Ecto neural progenitor cell (in vitro differentiated cells): ENCODE data around the gene CAMSAP1.

Experiments used
- DNase-seq: peaks from one replicate; pipeline ENCODE4 v3.0.0-alpha.2; 2018; ENCODE audit warnings: low spot score

The CAMSAP1 gene

GRCh38 chr9:135791431-135792267, 115.7 kb downstream of the CAMSAP1 start:
- no peak for DNase-seq

- no peak for DNase-seq
Observed at GRCh38 chr9:135790850-135791249, 116.5 kb downstream of the CAMSAP1 start.

- no peak for DNase-seq
Observed at GRCh38 chr9:135790356-135790755, 117.0 kb downstream of the CAMSAP1 start.

- no peak for DNase-seq
Observed at GRCh38 chr9:135789838-135790291, 117.5 kb downstream of the CAMSAP1 start.

GRCh38 chr9:135788576-135789300, 118.6 kb downstream of the CAMSAP1 start:
- DNase-seq: no peak

GRCh38 chr9:135787776-135788575, 119.4 kb downstream of the CAMSAP1 start:
- no peak for DNase-seq

- DNase-seq: no peak
Observed at GRCh38 chr9:135787317-135787716, 120.0 kb downstream of the CAMSAP1 start.

- DNase-seq: no peak
Observed at GRCh38 chr9:135786146-135786690, 121.1 kb downstream of the CAMSAP1 start.

- no peak for DNase-seq
Observed at GRCh38 chr9:135785013-135785575, 122.3 kb downstream of the CAMSAP1 start.

GRCh38 chr9:135783540-135784245, 123.7 kb downstream of the CAMSAP1 start:
- no peak for DNase-seq

GRCh38 chr9:135782946-135783345, 124.4 kb downstream of the CAMSAP1 start:
- no peak for DNase-seq

GRCh38 chr9:135780626-135781025, 126.7 kb downstream of the CAMSAP1 start:
- no peak for DNase-seq

GRCh38 chr9:135780086-135780485, 127.3 kb downstream of the CAMSAP1 start:
- no peak for DNase-seq

GRCh38 chr9:135779571-135779970, 127.8 kb downstream of the CAMSAP1 start:
- no peak for DNase-seq

- no peak for DNase-seq
Observed at GRCh38 chr9:135778421-135778820, 128.9 kb downstream of the CAMSAP1 start.

- no peak for DNase-seq
Observed at GRCh38 chr9:135777623-135778177, 129.6 kb downstream of the CAMSAP1 start.

- DNase-seq: no peak
Observed at GRCh38 chr9:135776893-135777622, 130.3 kb downstream of the CAMSAP1 start.

- DNase-seq: no peak
Observed at GRCh38 chr9:135775911-135776310, 131.4 kb downstream of the CAMSAP1 start.

GRCh38 chr9:135774794-135775525, 132.4 kb downstream of the CAMSAP1 start:
- no peak for DNase-seq
